ENCODE results near the gene GYG1.

- no peak for TF ChIP-seq CTCF (conservative IDR thresholded peaks at IDR 0.05; ENCODE audit: low read depth in 2 of 2)
- TF ChIP-seq JUNB (IDR thresholded peaks at IDR 0.05; ENCODE audit: unreplicated experiment) = no peak
- TF ChIP-seq ZNF114 (CRISPR knock-in tag; IDR thresholded peaks at IDR 0.05) = no peak
Measured at GRCh38 chr3:149021830-149022229, 30.5 kb downstream of the GYG1 start.
